ENCODE measurements around the gene GULP1. TPM values are rescaled to one million over a fixed set of nuclear protein-coding genes. Genes with fewer than 3 reads are reported as not detected.

The GULP1 gene
- total and polyA plus RNA-seq, 2 of the 13 experiments (the other 11 are each of a cell fraction or from before 2014, with no cell fraction given), result 0.15 TPM; not detected in 1

DNA sequence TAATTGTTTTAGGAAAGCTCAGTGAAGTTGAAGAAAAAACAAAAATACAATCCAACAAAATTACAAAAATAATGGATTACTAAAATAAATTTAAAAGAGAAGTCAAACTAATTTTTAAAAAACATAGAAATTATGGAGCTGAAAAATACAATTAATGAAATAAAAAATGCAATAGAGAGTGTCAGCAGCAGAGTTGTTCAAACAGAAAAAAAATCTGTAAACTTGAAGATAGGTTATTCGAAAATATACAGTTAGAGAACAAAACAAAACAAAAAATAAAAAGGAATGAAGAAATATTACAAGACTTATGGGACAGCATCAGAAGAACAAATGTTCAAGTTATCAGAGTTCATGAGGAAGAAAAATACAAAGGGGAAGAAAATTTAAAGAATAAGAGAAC, 114.7 kb downstream of the GULP1 start:
- POLR2A ChIA-PET, result no interaction called here
- no peak for FAIRE-seq

DNA sequence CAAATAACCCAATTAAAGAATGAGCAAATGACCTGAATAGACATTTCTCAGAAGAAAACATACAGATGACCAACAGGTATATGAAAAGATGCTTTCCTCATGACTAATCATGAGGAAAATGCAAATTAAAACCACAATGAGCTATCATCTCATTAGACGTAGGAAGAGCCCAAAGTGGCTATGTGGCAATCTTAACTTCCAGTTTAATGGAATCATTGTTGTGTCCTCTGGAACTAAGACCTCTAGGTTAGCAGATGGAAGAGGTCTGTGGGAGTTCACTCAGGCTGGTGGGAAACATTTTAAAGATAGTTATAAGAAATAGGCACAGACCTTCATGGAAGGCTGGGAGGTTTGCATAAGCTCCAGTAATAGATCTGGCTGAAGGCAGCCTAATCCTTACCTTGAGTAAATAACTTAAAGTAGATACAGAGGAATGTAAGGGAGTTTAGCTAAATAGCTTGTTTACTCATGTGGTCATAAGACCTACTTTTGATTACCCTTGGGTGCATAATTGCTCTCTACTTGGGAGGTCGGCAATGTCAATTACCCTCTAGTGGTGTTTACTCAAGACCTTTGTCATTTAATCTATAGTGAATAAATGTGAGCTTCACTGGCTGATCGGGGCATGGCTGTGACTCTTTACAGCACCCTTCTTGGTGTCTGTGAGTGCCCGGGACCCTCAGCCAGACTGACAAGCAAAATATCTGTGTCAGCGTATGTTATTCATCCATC, 119.0 kb downstream of the GULP1 start:
- ATAC-seq, result no peak
- BruUV-seq (replicated peaks), result no TSS peak
- in situ Hi-C loops (cut with HindIII; ENCODE audit: extremely low pct_ligation_motif_present, low pct_unique_long_range_greater_than_20kb) (no loop called here), intact Hi-C loops (cut with micrococcal nuclease; ENCODE audit: unreplicated experiment) (no loop called here)
- no peaks in the 10 kb centered on the region for H3K27me3 ChIP-seq (ENCODE audit: control insufficient read depth in 1 of 2, insufficient read depth in 2 of 2, low read length in 2 of 2)
- H2AFZ ChIP-seq (ENCODE audit: low read length), result no peak overlapping the region
- peaks cover 31% of the 10 kb centered on the region for H3K9me3 ChIP-seq (ENCODE audit: low read length)
- DNase-seq (ENCODE audit: low spot score), result no peak
- POLR2A ChIA-PET, result no interaction called here
- no peak for FAIRE-seq
- H3K36me3 ChIP-seq (replicated peaks in 1 of 2; ENCODE audit: control insufficient read depth in 1 of 2, insufficient read depth in 2 of 2, low read length in 2 of 2), result no peaks in the 10 kb centered on the region
- H3K9ac ChIP-seq (ENCODE audit: insufficient read depth, low read depth, low read length), result no peak overlapping the region
- WGBS (ENCODE audit: low lambda C conversion rate), result 9% methylated on average over 5 of the region's 5 CpGs
- CTCF ChIA-PET (ENCODE audit: low intra/inter-chr PET ratio, low total read pairs), result no interaction called here
- no peak overlapping the region for H3K27ac ChIP-seq (ENCODE audit: extremely low read length, insufficient read depth, low read length)
- H3K4me3 ChIP-seq (replicated peaks in 1 of 3; ENCODE audit: insufficient read depth in 1 of 3, low read depth in 2 of 3, low read length in 3 of 3), result no peak overlapping the region
- no peaks in the 10 kb centered on the region for H3K79me2 ChIP-seq (ENCODE audit: insufficient read depth, low read length)
- H3K4me1 ChIP-seq (ENCODE audit: insufficient read depth, low read length), result no peaks in the 10 kb centered on the region
- H4K20me1 ChIP-seq (ENCODE audit: insufficient read depth, low read length), result no peaks in the 10 kb centered on the region
- H3K4me2 ChIP-seq (ENCODE audit: low read depth, low read length), result no peak overlapping the region
- TF ChIP-seq NR2F1 (CRISPR knock-in tag; IDR thresholded peaks at IDR 0.05) (no peak), ZSCAN31 (CRISPR knock-in tag; IDR thresholded peaks at IDR 0.05; ENCODE audit: low read depth) (no peak), ZFP62 (CRISPR knock-in tag; IDR thresholded peaks at IDR 0.05) (no peak), KLF15 (CRISPR knock-in tag; IDR thresholded peaks at IDR 0.05; ENCODE audit: borderline replicate concordance) (no peak), CAMTA2 (CRISPR knock-in tag; IDR thresholded peaks at IDR 0.05; ENCODE audit: borderline replicate concordance) (no peak), ZNF121 (CRISPR knock-in tag; IDR thresholded peaks at IDR 0.05) (no peak), ZFP82 (CRISPR knock-in tag; IDR thresholded peaks at IDR 0.05; ENCODE audit: borderline replicate concordance) (no peak), YY1 (IDR thresholded peaks at IDR 0.05; ENCODE audit: insufficient read depth, insufficient replicate concordance, low read depth, low read length) (no peak), KMT2B (CRISPR knock-in tag; IDR thresholded peaks at IDR 0.05) (no peak), ZNF616 (CRISPR knock-in tag; IDR thresholded peaks at IDR 0.05; ENCODE audit: low read depth) (no peak), SP140L (CRISPR knock-in tag; IDR thresholded peaks at IDR 0.05; ENCODE audit: borderline replicate concordance) (no peak)
- TF ChIP-seq, protein P1, sequence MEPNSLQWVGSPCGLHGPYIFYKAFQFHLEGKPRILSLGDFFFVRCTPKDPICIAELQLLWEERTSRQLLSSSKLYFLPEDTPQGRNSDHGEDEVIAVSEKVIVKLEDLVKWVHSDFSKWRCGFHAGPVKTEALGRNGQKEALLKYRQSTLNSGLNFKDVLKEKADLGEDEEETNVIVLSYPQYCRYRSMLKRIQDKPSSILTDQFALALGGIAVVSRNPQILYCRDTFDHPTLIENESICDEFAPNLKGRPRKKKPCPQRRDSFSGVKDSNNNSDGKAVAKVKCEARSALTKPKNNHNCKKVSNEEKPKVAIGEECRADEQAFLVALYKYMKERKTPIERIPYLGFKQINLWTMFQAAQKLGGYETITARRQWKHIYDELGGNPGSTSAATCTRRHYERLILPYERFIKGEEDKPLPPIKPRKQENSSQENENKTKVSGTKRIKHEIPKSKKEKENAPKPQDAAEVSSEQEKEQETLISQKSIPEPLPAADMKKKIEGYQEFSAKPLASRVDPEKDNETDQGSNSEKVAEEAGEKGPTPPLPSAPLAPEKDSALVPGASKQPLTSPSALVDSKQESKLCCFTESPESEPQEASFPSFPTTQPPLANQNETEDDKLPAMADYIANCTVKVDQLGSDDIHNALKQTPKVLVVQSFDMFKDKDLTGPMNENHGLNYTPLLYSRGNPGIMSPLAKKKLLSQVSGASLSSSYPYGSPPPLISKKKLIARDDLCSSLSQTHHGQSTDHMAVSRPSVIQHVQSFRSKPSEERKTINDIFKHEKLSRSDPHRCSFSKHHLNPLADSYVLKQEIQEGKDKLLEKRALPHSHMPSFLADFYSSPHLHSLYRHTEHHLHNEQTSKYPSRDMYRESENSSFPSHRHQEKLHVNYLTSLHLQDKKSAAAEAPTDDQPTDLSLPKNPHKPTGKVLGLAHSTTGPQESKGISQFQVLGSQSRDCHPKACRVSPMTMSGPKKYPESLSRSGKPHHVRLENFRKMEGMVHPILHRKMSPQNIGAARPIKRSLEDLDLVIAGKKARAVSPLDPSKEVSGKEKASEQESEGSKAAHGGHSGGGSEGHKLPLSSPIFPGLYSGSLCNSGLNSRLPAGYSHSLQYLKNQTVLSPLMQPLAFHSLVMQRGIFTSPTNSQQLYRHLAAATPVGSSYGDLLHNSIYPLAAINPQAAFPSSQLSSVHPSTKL (CRISPR knock-in tag; IDR thresholded peaks at IDR 0.05), result no peak
- TF ChIP-seq, protein P2, sequence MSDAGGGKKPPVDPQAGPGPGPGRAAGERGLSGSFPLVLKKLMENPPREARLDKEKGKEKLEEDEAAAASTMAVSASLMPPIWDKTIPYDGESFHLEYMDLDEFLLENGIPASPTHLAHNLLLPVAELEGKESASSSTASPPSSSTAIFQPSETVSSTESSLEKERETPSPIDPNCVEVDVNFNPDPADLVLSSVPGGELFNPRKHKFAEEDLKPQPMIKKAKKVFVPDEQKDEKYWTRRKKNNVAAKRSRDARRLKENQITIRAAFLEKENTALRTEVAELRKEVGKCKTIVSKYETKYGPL (CRISPR knock-in tag; IDR thresholded peaks at IDR 0.05), result no peak

More for the DNA sequence above, 114.7 kb downstream of the GULP1 start:
- H2AFZ ChIP-seq (ENCODE audit: low read length), result no peak overlapping the region
- H3K9ac ChIP-seq (ENCODE audit: insufficient read depth, low read depth, low read length), result no peak overlapping the region
- DNase-seq (ENCODE audit: low spot score) (no peak), ATAC-seq (no peak)
- in situ Hi-C loops (cut with HindIII; ENCODE audit: extremely low pct_ligation_motif_present, low pct_unique_long_range_greater_than_20kb), result no loop called here
- H3K27ac ChIP-seq (ENCODE audit: extremely low read length, insufficient read depth, low read length), result no peak overlapping the region
- H3K4me1 ChIP-seq (ENCODE audit: insufficient read depth, low read length), result no peaks in the 10 kb centered on the region
- no peaks in the 10 kb centered on the region for H3K79me2 ChIP-seq (ENCODE audit: insufficient read depth, low read length)
- H4K20me1 ChIP-seq (ENCODE audit: insufficient read depth, low read length), result no peaks in the 10 kb centered on the region
- no peak overlapping the region for H3K4me2 ChIP-seq (ENCODE audit: low read depth, low read length)
- no TSS peak for BruUV-seq (replicated peaks)
- no peaks in the 10 kb centered on the region for H3K36me3 ChIP-seq (replicated peaks in 1 of 2; ENCODE audit: control insufficient read depth in 1 of 2, insufficient read depth in 2 of 2, low read length in 2 of 2)
- TF ChIP-seq TCF7 (IDR thresholded peaks at IDR 0.05; ENCODE audit: low read depth) (no peak), ZNF160 (CRISPR knock-in tag; IDR thresholded peaks at IDR 0.05) (peak; percentile 51; the same call in 1 of the 2 replicates)
- CTCF ChIA-PET (ENCODE audit: low intra/inter-chr PET ratio, low total read pairs), result no interaction called here
- whole genome bisulfite sequencing (ENCODE audit: low lambda C conversion rate), result 0% methylated on average over 1 of the region's 1 CpG
- no peak overlapping the region; a peak in 1 of 6 replicates for H3K4me3 ChIP-seq (replicated peaks in 1 of 3; ENCODE audit: insufficient read depth in 1 of 3, low read depth in 2 of 3, low read length in 3 of 3)
- intact Hi-C loops (cut with micrococcal nuclease; ENCODE audit: unreplicated experiment), result no loop called here
- peaks cover 46% of the 10 kb centered on the region for H3K9me3 ChIP-seq (ENCODE audit: low read length)
- H3K27me3 ChIP-seq (ENCODE audit: control insufficient read depth in 1 of 2, insufficient read depth in 2 of 2, low read length in 2 of 2), result no peaks in the 10 kb centered on the region

Data from HepG2 (cell line).